B cell (primary cell): ENCODE data around the gene VAV2. TPM values are rescaled to one million over a fixed set of nuclear protein-coding genes. Genes with fewer than 3 reads are reported as not detected.

ENCODE experiments used
- ATAC-seq: fragments of 200-7000 bp; cut with Tn5 transposase; one replicate; pipeline ENCODE4 v1.10.0; 2021; ENCODE audit warnings: low read depth, mild to moderate bottlenecking, moderate number of reproducible peaks, moderate library complexity
- CTCF ChIA-PET: fragments of 350-600 bp; sonication (Branson Sonifier 250); formaldehyde crosslinking; loops from one replicate; lab custom pipeline; 2021; ENCODE audit warnings: antibody characterized with exemption, inconsistent platforms; lab: Charles Lee
- POLR2A ChIA-PET: fragments of 350-600 bp; sonication (Branson Sonifier 250); formaldehyde crosslinking; loops from one replicate; lab custom pipeline; 2021; ENCODE audit warnings: antibody characterized with exemption; lab: Charles Lee
- DNase-seq: peaks from one replicate; pipeline ENCODE4 v3.0.0; 2013
- H2AFZ ChIP-seq: 2 replicates; pipeline ENCODE4 v1.6.1; 2012; ENCODE audit warnings: mild to moderate bottlenecking, low read depth, low read length; ENCODE audit not compliant: insufficient read depth, poor library complexity, severe bottlenecking
- H3K27ac ChIP-seq, 2 donors: 1 replicate in 1 of 2; 2 replicates in 1 of 2; pipeline ENCODE4 v1.5.1; 2012 to 2013; ENCODE audit warnings: low read length in 2 of 2, mild to moderate bottlenecking in 2 of 2, moderate library complexity in 1 of 2
- H3K27me3 ChIP-seq, 4 experiments: fragments of 200-600 bp in 1 of 4; sonication (generic) in 1 of 4; replicated peaks in 1 of 4; 1 replicate in 2 of 4; 2 replicates in 2 of 4; pipeline versions ENCODE4 v1.6.1 to v1.7.0; 2013 to 2016; ENCODE audit warnings: low read length in 3 of 4, mild to moderate bottlenecking in 2 of 4, mixed read lengths in 1 of 4, moderate library complexity in 1 of 4; ENCODE audit not compliant: insufficient read depth in 4 of 4, control insufficient read depth in 3 of 4; ENCODE audit errors: control extremely low read depth in 1 of 4
- H3K36me3 ChIP-seq, 2 experiments: replicated peaks in 1 of 2; 1 replicate in 1 of 2; 2 replicates in 1 of 2; pipeline versions ENCODE4 v1.6.1 to v1.7.1; 2013; ENCODE audit warnings: low read length in 1 of 2; ENCODE audit not compliant: insufficient read depth in 2 of 2, control insufficient read depth in 1 of 2; ENCODE audit errors: control extremely low read depth in 1 of 2, extremely low read depth in 1 of 2
- H3K4me1 ChIP-seq, 2 donors: fragments of 200-600 bp in 1 of 2; sonication (generic) in 1 of 2; 1 replicate in 1 of 2; 2 replicates in 1 of 2; pipeline versions ENCODE4 v1.5.1 to v1.6.1; 2013 to 2017; ENCODE audit warnings: low read length in 2 of 2; ENCODE audit not compliant: control insufficient read depth in 2 of 2, insufficient read depth in 2 of 2
- H3K4me2 ChIP-seq: replicated peaks from 2 replicates; pipeline ENCODE3; 2012; ENCODE audit warnings: mild to moderate bottlenecking, low read depth, low read length; ENCODE audit not compliant: poor library complexity, severe bottlenecking
- H3K4me3 ChIP-seq, 5 experiments: fragments of 200-600 bp in 1 of 5; sonication (generic) in 1 of 5; 1 replicate in 3 of 5; 2 replicates in 2 of 5; pipeline versions ENCODE4 v1.5.1 to v1.7.0; 2011 to 2016; ENCODE audit warnings: low read length in 4 of 5, mild to moderate bottlenecking in 4 of 5, low read depth in 2 of 5, control low read depth in 1 of 5, moderate library complexity in 1 of 5; ENCODE audit not compliant: insufficient read depth in 1 of 5; ENCODE audit errors: control extremely low read depth in 1 of 5, extremely low read depth in 1 of 5
- H3K79me2 ChIP-seq: fragments of 200-600 bp; sonication (generic); one replicate; pipeline ENCODE4 v1.6.0; 2016; ENCODE audit warnings: low read length; ENCODE audit not compliant: control insufficient read depth, insufficient read depth
- H3K9ac ChIP-seq: fragments of 200-600 bp; sonication (generic); 2 replicates; pipeline ENCODE4 v1.6.1; 2017; ENCODE audit warnings: mild to moderate bottlenecking, low read length, moderate library complexity
- H3K9me3 ChIP-seq, 3 donors: one replicate each; pipeline versions ENCODE4 v1.6.1 to v1.7.1; 2013; ENCODE audit warnings: low read length in 2 of 3; ENCODE audit not compliant: control insufficient read depth in 2 of 3, insufficient read depth in 1 of 3; ENCODE audit errors: control extremely low read depth in 1 of 3
- H4K20me1 ChIP-seq: 2 replicates; pipeline ENCODE4 v1.6.0; 2012; ENCODE audit warnings: mild to moderate bottlenecking, low read length; ENCODE audit not compliant: insufficient read depth, control insufficient read depth, poor library complexity, severe bottlenecking
- H3K27ac Mint-ChIP-seq: one replicate; pipeline ENCODE4 v1.8.0; 2021; ENCODE audit warnings: mixed read lengths
- H3K27me3 Mint-ChIP-seq: one replicate; pipeline ENCODE4 v1.8.0; 2021; ENCODE audit warnings: mixed read lengths
- H3K4me1 Mint-ChIP-seq: one replicate; pipeline ENCODE4 v1.8.0; 2021; ENCODE audit warnings: mixed read lengths
- H3K4me3 Mint-ChIP-seq: one replicate; pipeline ENCODE4 v1.8.0; 2021; ENCODE audit warnings: mixed read lengths
- H3K9me3 Mint-ChIP-seq: one replicate; pipeline ENCODE4 v1.8.0; 2022; ENCODE audit warnings: mixed read lengths; ENCODE audit not compliant: insufficient read depth
- EZH2 ChIP-seq: IDR thresholded peaks from 2 replicates; pipeline ENCODE4 v1.6.1; 2012; ENCODE audit warnings: borderline replicate concordance, low read depth, mild to moderate bottlenecking, moderate library complexity, low read length; ENCODE audit not compliant: insufficient read depth, poor library complexity, severe bottlenecking
- WGBS: methylation state at CpG from one replicate; pipeline ENCODE4 v1.1.5; 2013; ENCODE audit warnings: missing lambda C conversion rate; ENCODE audit not compliant: insufficient coverage; 5-methylcytosine and 5-hydroxymethylcytosine counted together
- intact Hi-C: fragments of 100-400 bp; cut with micrococcal nuclease; formaldehyde crosslinking; loops from one replicate; pipeline ENCODE4 v1.10.0; 2022
- polyA plus RNA-seq: library from polyadenylated mRNA; depleted of rRNA; stranded (reverse); fragments of >200 nt; gene quantifications from 2 replicates; pipeline ENCODE4 v1.2.3, GENCODE V29; 2012
- total RNA-seq, 2 donors: library from RNA; stranded (reverse); fragments of 120-200 nt in 1 of 2; gene quantifications; 1 replicate in 1 of 2; 2 replicates in 1 of 2; pipeline versions ENCODE4 v1.2.3 to v1.2.4, GENCODE V29; 2013 to 2022
- TF ChIP-seq, protein P1 (sequence below): fragments of 200-600 bp; IDR thresholded peaks from one replicate; pipeline ENCODE4 v1.8.0; 2022; ENCODE audit warnings: antibody characterized with exemption, mild to moderate bottlenecking

The VAV2 gene
- total and polyA plus RNA-seq, 2 donors (not counting 1 experiment from before 2014, with no cell fraction given): 34.4 to 128 TPM

DNA sequence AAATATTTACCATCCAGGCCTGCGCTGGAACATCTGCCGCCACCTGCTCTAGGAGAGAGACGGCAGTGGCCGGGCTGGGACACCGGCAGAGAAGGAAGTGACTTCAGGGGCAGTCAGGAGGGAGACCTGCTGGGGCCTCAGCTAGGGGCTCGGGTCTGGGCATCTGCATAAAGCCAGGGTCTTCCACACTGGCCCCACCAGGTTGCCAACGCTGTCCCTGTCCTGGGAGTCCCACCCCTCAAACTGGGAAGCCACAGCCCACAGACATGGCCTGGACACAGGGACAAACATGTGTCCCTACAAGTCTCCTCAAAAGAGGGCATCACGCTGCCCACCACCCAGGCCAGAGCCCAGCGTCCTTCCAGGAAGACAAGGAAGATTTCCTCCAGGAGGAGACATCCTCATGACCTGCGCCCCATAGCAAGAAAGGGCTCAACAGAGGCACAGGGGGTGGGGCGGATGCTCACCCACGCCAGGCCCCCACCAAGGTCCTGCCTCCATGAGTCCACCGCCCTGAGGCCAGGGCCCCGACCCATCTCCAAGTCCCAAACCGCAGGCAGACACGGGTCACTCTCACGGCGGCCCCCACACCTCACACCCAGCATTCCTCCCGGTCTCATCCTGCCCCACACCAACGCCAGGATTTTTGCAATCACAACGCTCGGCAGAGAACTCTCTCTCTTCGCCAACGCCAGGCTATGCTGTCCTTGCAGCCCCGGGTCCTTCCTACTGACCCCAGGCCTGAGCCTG lies 9.0 kb downstream of the VAV2 start:
- peaks cover 100% of the 10 kb centered on the region for H3K79me2 ChIP-seq
- Mint-ChIP-seq H3K27me3 (no peaks in the 10 kb centered on the region), H3K4me1 (peaks cover 79% of the 10 kb centered on the region), H3K9me3 (no peaks in the 10 kb centered on the region), H3K4me3 (no peak overlapping the region), H3K27ac (no peak overlapping the region)
- H3K4me1 ChIP-seq: peaks cover 45 to 50% of the 10 kb centered on the region in 2 donors
- POLR2A ChIA-PET: no interaction called here
- intact Hi-C loops: no loop called here
- no peak overlapping the region for H2AFZ ChIP-seq
- DNase-seq: no peak
- no peak overlapping the region for H3K27ac ChIP-seq
- peaks cover 0 to 9% of the 10 kb centered on the region in 2 experiments for H3K36me3 ChIP-seq
- WGBS: 91% methylated on average over 24 of the region's 25 CpGs
- TF ChIP-seq, protein P1, sequence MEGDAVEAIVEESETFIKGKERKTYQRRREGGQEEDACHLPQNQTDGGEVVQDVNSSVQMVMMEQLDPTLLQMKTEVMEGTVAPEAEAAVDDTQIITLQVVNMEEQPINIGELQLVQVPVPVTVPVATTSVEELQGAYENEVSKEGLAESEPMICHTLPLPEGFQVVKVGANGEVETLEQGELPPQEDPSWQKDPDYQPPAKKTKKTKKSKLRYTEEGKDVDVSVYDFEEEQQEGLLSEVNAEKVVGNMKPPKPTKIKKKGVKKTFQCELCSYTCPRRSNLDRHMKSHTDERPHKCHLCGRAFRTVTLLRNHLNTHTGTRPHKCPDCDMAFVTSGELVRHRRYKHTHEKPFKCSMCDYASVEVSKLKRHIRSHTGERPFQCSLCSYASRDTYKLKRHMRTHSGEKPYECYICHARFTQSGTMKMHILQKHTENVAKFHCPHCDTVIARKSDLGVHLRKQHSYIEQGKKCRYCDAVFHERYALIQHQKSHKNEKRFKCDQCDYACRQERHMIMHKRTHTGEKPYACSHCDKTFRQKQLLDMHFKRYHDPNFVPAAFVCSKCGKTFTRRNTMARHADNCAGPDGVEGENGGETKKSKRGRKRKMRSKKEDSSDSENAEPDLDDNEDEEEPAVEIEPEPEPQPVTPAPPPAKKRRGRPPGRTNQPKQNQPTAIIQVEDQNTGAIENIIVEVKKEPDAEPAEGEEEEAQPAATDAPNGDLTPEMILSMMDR: no peak
- no peak for TF ChIP-seq EZH2
- ATAC-seq: no peak
- H3K4me3 ChIP-seq: no peak overlapping the region
- CTCF ChIA-PET: interaction anchor here (1.3 kb wide), 1 partner anchor 12 kb away, joined by 4 read pairs; no protein-coding TSS in a partner anchor
- peaks cover 100% of the 10 kb centered on the region for H4K20me1 ChIP-seq
- H3K27me3 ChIP-seq: no peaks in the 10 kb centered on the region
- H3K9me3 ChIP-seq: no peaks in the 10 kb centered on the region
- no peak overlapping the region for H3K4me2 ChIP-seq
- no peak overlapping the region for H3K9ac ChIP-seq

DNA sequence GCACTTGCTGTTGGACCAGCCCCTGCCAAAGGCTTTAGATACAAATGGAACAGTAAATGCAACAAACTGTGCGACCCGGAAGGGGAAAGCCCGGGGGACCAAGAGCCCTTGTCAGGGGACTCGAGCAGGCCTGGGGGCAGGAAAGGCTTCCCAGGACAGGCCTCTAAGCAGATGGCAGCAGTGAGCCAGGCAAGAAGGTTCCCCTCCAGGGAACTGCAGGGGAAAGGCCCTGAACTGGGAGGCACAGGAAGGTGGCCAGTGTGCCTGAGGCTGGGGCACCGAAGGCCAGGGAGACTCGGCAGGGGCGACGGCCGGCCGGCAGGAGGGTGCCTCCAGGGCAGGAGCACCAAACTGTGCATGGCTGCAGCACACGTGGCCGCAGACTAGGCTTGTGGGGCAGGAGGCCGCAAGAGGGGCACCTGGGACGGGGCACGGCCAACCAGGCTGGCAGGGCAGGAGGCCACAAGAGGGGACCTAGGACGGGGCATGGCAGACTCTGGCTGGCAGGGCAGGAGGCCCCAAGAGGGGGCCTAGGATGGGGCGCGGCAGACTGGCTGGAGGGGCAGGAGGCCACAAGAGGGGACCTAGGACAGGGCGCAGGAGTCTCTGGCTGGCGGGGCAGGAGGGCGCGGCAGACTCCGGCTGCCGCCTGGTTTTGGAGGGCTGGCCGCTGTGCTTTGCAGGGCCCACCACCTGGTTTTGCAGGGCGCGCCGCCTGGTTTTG lies 10.0 kb downstream of the VAV2 start:
- peaks cover 0 to 9% of the 10 kb centered on the region in 2 experiments for H3K36me3 ChIP-seq
- H3K9ac ChIP-seq: no peak overlapping the region
- WGBS: 94% methylated on average over 28 of the region's 28 CpGs
- H3K9me3 ChIP-seq: no peaks in the 10 kb centered on the region
- H3K27me3 ChIP-seq: no peaks in the 10 kb centered on the region
- Mint-ChIP-seq H3K27me3 (no peaks in the 10 kb centered on the region), H3K4me1 (peaks cover 79% of the 10 kb centered on the region), H3K9me3 (no peaks in the 10 kb centered on the region), H3K27ac (peak overlapping the region; percentile 37), H3K4me3 (no peak overlapping the region)
- no peak overlapping the region for H2AFZ ChIP-seq
- peak overlapping the region in 1 of 2 donors; percentile 65 for H3K27ac ChIP-seq
- intact Hi-C loops: no loop called here
- H3K79me2 ChIP-seq: peaks cover 100% of the 10 kb centered on the region
- H3K4me2 ChIP-seq: peak overlapping the region; percentile 87
- ATAC-seq: no peak
- CTCF ChIA-PET: no interaction called here
- H4K20me1 ChIP-seq: peaks cover 100% of the 10 kb centered on the region
- TF ChIP-seq, protein P1: no peak
- TF ChIP-seq EZH2: no peak
- DNase-seq: no peak
- POLR2A ChIA-PET: no interaction called here
- H3K4me3 ChIP-seq: no peak overlapping the region
- peaks cover 40 to 50% of the 10 kb centered on the region in 2 donors for H3K4me1 ChIP-seq
